ENCODE measurements around the gene INO80B. TPM values are rescaled to one million over a fixed set of nuclear protein-coding genes. Genes with fewer than 3 reads are reported as not detected.

INO80B gene
- total and polyA plus RNA-seq, 2 of the 8 experiments (the other 6 are each of a cell fraction or from before 2014, with no cell fraction given): 3.9 to 18.5 TPM

DNA sequence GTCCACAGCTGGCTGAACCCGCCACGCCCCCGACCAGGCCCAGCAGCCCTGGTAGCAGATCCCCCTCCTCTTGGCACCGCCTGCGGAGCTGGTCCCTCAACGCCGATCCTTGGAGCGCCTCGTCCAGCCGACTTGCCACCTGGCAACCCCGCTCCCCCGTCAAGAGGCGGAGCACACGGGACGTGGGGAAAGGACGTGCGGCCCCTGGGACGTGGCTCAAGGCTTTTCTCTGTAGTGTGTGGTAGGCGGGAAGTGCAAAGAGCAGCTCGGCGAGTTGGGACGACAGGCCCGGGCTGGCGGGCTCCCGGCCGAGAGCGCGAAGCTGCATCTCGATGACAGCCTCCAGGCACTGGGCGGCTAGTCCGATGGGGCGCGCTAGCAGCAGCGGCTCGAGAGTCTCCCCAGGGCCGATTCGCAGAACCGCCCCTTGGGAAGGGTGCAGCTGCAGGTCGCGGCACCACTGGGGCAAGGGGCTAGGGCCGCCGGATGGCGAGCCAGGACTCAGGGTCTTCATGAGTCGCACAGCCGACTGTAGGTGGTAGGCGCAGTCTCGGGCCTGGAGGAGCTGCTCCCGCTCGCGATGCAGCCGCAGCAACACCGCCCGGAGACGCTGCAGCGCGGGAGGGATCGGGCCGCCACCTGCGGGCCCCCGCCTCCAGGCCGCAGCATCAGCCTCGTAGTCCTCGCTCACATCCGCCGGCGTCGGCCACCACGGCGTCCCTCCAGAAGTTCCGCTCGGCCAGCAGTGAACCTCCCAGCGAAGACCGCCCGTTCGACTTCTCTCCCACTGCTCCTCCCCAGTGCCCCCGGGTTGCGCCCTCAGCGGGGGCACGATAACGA is 27.3 kb downstream of the INO80B start:
- FAIRE-seq (no peak), DNase-seq (ENCODE audit: low read depth in 1 of 2, low spot score in 2 of 2) (peak in 1 of 2 experiments; percentile 84)
- peak overlapping the region; percentile 97 for H2BK5ac ChIP-seq (ENCODE audit: low read depth, low read length)
- H3K4me3 ChIP-seq (ENCODE audit: extremely low read depth in 1 of 4, insufficient read depth in 2 of 4, low read depth in 3 of 4, low read length in 4 of 4): peak overlapping the region; percentile 69 to 99 (median 93)
- H3K4me2 ChIP-seq (ENCODE audit: insufficient read depth in 1 of 2, low read depth in 2 of 2, low read length in 2 of 2): peak overlapping the region; percentile 98 to 100
- 3% methylated on average over 77 of the region's 80 CpGs; no CpG with 5 or more reads in 1 of the 2 experiments for WGBS, 2 experiments (ENCODE audit: extremely low coverage in 1 of 2, insufficient coverage in 1 of 2, insufficient read length in 1 of 2, insufficient replicate concordance in 2 of 2, low coverage in 1 of 2, low lambda C conversion rate in 2 of 2, missing lambda C conversion rate in 1 of 2)
- peak overlapping the region; percentile 54 for H4K91ac ChIP-seq (replicated peaks; ENCODE audit: insufficient read length, low read length)
- H2AK5ac ChIP-seq (ENCODE audit: low read depth, low read length): no peak overlapping the region
- H3K4me1 ChIP-seq (replicated peaks in 1 of 4; ENCODE audit: control insufficient read depth in 3 of 4, insufficient read depth in 4 of 4, low read length in 3 of 4): peaks cover 0 to 10% (median 4%) of the 10 kb centered on the region in 4 experiments; a peak in 4 of 7 replicates
- peak overlapping the region; percentile 92 for H3K27ac ChIP-seq (ENCODE audit: low read depth, low read length)
- no peak overlapping the region for H3K56ac ChIP-seq (replicated peaks; ENCODE audit: insufficient read length, low read depth, low read length)
- H3K14ac ChIP-seq (ENCODE audit: insufficient read length): no peak overlapping the region
- no peak overlapping the region for H2BK15ac ChIP-seq (ENCODE audit: low read length)
- peak overlapping the region; percentile 89; the same call in 1 of the 2 replicates for H2AFZ ChIP-seq (ENCODE audit: low read length)
- peak overlapping the region; percentile 85 for H3K4ac ChIP-seq (replicated peaks; ENCODE audit: insufficient read length, low read depth, low read length)
- POLR2A ChIA-PET (ENCODE audit: partially characterized antibody): interaction anchor here (0.8 to 7.3 kb wide), 23 partner anchors 9 to 106 kb away, joined by 3 to 85 read pairs (median 6); partner anchors contain the start of genes AUP1, C2orf81, DQX1 and HTRA2
- TF ChIP-seq, protein P1, sequence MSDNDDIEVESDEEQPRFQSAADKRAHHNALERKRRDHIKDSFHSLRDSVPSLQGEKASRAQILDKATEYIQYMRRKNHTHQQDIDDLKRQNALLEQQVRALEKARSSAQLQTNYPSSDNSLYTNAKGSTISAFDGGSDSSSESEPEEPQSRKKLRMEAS (IDR thresholded peaks at IDR 0.05): peak; percentile 8; the same call in 1 of the 2 replicates
- TF ChIP-seq TEAD4 (IDR thresholded peaks at IDR 0.05; ENCODE audit: low read depth, low read length) (no peak), KDM4A (IDR thresholded peaks at IDR 0.05; ENCODE audit: low read depth, low read length, severe bottlenecking) (peak; percentile 88), TCF12 (IDR thresholded peaks at IDR 0.05; ENCODE audit: low read depth, low read length) (no peak), BACH1 (IDR thresholded peaks at IDR 0.05; ENCODE audit: low read length) (no peak), KDM1A (IDR thresholded peaks at IDR 0.05; ENCODE audit: borderline replicate concordance, low read length) (no peak), SIN3A (conservative IDR thresholded peaks at IDR 0.05 in 1 of 2, IDR thresholded peaks at IDR 0.05 in 1 of 2; ENCODE audit: low read depth in 1 of 2, low read length in 2 of 2) (peak; percentile 11 to 30; a peak in 1 of 4 replicates), YY1 (IDR thresholded peaks at IDR 0.05; ENCODE audit: low read depth, low read length) (no peak), CHD1 (IDR thresholded peaks at IDR 0.05; ENCODE audit: low read depth, low read length) (no peak)
- peak overlapping the region; percentile 41 to 87 (median 63) for H3K9ac ChIP-seq (replicated peaks in 1 of 4; ENCODE audit: extremely low read depth in 1 of 4, low read depth in 3 of 4, low read length in 3 of 4)
- no peak overlapping the region for H3K23ac ChIP-seq (ENCODE audit: insufficient read length)
- H4K8ac ChIP-seq (ENCODE audit: extremely low read depth, insufficient read depth, low read length): peak overlapping the region; percentile 96; the same call in 1 of the 2 replicates
- no peak overlapping the region for H2BK20ac ChIP-seq (ENCODE audit: low read length)
- H3K79me2 ChIP-seq (ENCODE audit: control insufficient read depth in 1 of 2, insufficient read depth in 2 of 2, low read length in 2 of 2): peaks cover 0 to 9% of the 10 kb centered on the region in 2 experiments; a peak in 1 of 4 replicates
- H3K27me3 ChIP-seq (replicated peaks in 1 of 4; ENCODE audit: control insufficient read depth in 3 of 4, extremely low read depth in 1 of 4, insufficient read depth in 3 of 4, low read length in 3 of 4): no peaks in the 10 kb centered on the region; a peak in 1 of 7 replicates
- CTCF ChIA-PET (ENCODE audit: partially characterized antibody): interaction anchor here (0.8 to 8.0 kb wide), 25 partner anchors 9 to 109 kb away, joined by 3 to 73 read pairs (median 6); partner anchors contain the start of genes AUP1, HTRA2, INO80B and LBX2
- no peaks in the 10 kb centered on the region; the same call in 1 of the 2 replicates for H3K79me1 ChIP-seq (ENCODE audit: low read depth, low read length)
- H3K36me3 ChIP-seq (ENCODE audit: control insufficient read depth in 2 of 4, insufficient read depth in 4 of 4, low read length in 3 of 4): peaks cover 0 to 6% (median 2%) of the 10 kb centered on the region in 4 experiments; a peak in 5 of 8 replicates
- H4K20me1 ChIP-seq (replicated peaks in 1 of 2; ENCODE audit: control insufficient read depth in 1 of 2, insufficient read depth in 2 of 2, low read length in 2 of 2): peaks cover 4 to 9% of the 10 kb centered on the region in 2 experiments
- H2BK120ac ChIP-seq (replicated peaks; ENCODE audit: low read depth, low read length): no peak overlapping the region
- H3K18ac ChIP-seq (ENCODE audit: extremely low read depth, low read length): peak overlapping the region; percentile 91
- no peak overlapping the region for H2BK12ac ChIP-seq (ENCODE audit: low read depth, low read length)
- peaks cover 9% of the 10 kb centered on the region; the same call in 1 of the 2 replicates for H3K23me2 ChIP-seq (ENCODE audit: low read depth, low read length)
- H3K9me3 ChIP-seq (ENCODE audit: insufficient read depth in 2 of 2, low read depth in 1 of 2, low read length in 1 of 2): no peaks in the 10 kb centered on the region
- H4K5ac ChIP-seq (ENCODE audit: insufficient read length, low read depth, low read length): peak overlapping the region; percentile 85
